ENCODE results near the gene HSPA13.

Gene HSPA13

DNA sequence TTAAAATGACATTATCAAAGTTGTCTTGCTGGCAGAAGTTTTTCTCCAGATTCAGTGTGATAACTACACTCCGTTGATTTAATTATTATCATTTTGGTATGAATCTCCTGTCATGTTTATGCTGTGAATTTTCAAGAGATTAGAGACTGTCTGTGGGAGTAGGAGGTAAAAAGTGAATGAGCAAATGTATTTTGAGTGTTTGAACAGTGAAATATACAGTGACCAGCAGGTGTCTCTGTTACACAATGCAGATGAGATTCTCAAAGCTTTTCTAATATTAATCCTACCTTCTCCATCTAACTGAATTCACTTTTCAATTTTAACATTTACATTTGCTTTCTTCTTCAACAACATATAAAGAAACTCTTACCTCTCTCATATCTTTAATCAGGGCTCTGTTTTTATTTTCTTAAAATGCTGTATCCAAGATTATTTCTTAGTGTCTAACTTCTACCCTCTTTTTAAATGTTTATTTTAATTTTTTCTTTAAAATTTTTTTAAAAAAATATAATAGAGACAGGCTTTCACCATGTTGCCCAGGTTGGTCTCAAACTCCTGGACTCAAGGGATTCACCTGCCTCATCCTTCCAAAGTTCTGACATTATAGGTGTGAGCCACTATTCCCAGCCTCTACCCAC lies 20.9 kb upstream of the HSPA13 start:
- TF ChIP-seq, protein P1, sequence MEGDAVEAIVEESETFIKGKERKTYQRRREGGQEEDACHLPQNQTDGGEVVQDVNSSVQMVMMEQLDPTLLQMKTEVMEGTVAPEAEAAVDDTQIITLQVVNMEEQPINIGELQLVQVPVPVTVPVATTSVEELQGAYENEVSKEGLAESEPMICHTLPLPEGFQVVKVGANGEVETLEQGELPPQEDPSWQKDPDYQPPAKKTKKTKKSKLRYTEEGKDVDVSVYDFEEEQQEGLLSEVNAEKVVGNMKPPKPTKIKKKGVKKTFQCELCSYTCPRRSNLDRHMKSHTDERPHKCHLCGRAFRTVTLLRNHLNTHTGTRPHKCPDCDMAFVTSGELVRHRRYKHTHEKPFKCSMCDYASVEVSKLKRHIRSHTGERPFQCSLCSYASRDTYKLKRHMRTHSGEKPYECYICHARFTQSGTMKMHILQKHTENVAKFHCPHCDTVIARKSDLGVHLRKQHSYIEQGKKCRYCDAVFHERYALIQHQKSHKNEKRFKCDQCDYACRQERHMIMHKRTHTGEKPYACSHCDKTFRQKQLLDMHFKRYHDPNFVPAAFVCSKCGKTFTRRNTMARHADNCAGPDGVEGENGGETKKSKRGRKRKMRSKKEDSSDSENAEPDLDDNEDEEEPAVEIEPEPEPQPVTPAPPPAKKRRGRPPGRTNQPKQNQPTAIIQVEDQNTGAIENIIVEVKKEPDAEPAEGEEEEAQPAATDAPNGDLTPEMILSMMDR (IDR thresholded peaks at IDR 0.05; ENCODE audit: low read depth, low read length) = peak; percentile 49
- no peak for DNase-seq
- Histone ChIP-seq H3K4me3 (ENCODE audit: low read depth, low read length) (no peak overlapping the region; the same call in 1 of the 2 replicates), H3K36me3 (no peaks in the 10 kb centered on the region), H3K9me3 (ENCODE audit: severe bottlenecking) (no peaks in the 10 kb centered on the region), H3K27ac (no peak overlapping the region), H3K27me3 (ENCODE audit: insufficient read depth, low read depth, severe bottlenecking) (no peaks in the 10 kb centered on the region)

DNA sequence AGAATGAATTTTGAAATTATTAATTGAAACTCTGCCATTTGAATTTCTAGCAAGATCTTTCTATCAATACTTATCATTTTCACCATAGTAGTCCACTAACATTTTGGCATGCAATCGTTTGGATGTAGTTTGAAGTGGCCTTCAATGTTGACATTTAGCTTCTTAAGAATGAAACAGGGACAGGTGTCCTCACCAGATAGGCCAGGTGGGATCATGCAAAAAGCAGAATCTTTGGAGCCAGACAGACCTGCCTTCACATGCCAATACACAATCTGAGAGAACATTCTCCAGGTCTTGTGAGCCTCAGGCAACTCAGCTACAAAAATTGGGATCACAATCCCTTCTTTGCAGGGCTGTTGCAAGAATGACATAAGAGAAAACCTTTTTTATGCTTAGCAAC lies 18.3 kb upstream of the HSPA13 start:
- Histone ChIP-seq H3K36me3 (no peaks in the 10 kb centered on the region), H3K27me3 (ENCODE audit: insufficient read depth, low read depth, severe bottlenecking) (no peaks in the 10 kb centered on the region), H3K4me3 (ENCODE audit: low read depth, low read length) (no peak overlapping the region), H3K9me3 (ENCODE audit: severe bottlenecking) (no peaks in the 10 kb centered on the region), H3K27ac (no peak overlapping the region)
- TF ChIP-seq, protein P1 (IDR thresholded peaks at IDR 0.05; ENCODE audit: low read depth, low read length) = no peak
- no peak for DNase-seq

DNA sequence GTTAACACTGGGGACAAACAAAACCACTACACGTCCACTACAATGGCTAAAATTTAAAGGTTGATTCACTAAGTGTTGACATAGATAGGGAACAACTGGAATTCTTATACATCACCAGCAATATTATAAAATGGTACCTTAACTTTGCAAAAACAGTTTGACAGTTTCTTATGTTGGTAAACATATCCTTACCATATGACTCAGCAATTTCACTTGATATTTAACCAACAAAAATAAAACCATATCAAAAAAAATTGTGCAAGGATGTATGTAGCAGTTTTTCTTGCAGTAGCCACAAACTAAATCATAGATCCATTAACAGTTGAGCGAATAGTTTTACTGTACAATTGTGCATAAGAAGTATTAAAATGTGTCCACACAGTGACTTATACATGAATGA lies 5.3 kb upstream of the HSPA13 start:
- no peaks in the 10 kb centered on the region for H3K27me3 ChIP-seq (ENCODE audit: insufficient read depth, low read depth, severe bottlenecking)
- no peak for DNase-seq

DNA sequence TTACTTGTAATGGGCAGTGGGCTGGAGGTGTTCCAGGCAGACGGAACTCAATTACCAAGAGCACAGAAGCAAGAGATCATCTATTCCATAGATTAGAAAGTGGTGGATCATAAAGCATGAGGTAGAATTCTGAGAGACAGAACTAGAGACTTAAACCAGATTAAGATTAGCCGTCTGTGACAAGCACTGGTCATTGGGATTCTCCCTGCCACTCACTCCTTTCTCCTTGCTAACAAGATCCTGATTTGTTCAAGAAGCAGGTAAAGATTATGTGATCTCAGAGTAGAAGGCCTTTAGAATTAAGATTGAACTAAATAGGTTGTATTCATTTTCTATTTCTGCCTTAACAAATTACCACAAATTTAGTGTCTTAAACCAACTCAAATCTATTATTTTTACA lies 1.5 kb upstream of the HSPA13 start:
- Histone ChIP-seq H3K4me3 (ENCODE audit: low read depth, low read length) (peak overlapping the region; percentile 84; the same call in 1 of the 2 replicates), H3K36me3 (peaks cover 16% of the 10 kb centered on the region), H3K9me3 (ENCODE audit: severe bottlenecking) (no peaks in the 10 kb centered on the region), H3K27me3 (ENCODE audit: insufficient read depth, low read depth, severe bottlenecking) (no peaks in the 10 kb centered on the region), H3K27ac (no peak overlapping the region; the same call in 1 of the 2 replicates)
- TF ChIP-seq, protein P1 (IDR thresholded peaks at IDR 0.05; ENCODE audit: low read depth, low read length) = no peak
- DNase-seq = peak; percentile 42

More for the DNA sequence above, 5.3 kb upstream of the HSPA13 start:
- Histone ChIP-seq H3K4me3 (ENCODE audit: low read depth, low read length) (no peak overlapping the region), H3K36me3 (no peaks in the 10 kb centered on the region), H3K27ac (no peak overlapping the region), H3K9me3 (ENCODE audit: severe bottlenecking) (no peaks in the 10 kb centered on the region)
- TF ChIP-seq, protein P1 (IDR thresholded peaks at IDR 0.05; ENCODE audit: low read depth, low read length) = no peak

DNA sequence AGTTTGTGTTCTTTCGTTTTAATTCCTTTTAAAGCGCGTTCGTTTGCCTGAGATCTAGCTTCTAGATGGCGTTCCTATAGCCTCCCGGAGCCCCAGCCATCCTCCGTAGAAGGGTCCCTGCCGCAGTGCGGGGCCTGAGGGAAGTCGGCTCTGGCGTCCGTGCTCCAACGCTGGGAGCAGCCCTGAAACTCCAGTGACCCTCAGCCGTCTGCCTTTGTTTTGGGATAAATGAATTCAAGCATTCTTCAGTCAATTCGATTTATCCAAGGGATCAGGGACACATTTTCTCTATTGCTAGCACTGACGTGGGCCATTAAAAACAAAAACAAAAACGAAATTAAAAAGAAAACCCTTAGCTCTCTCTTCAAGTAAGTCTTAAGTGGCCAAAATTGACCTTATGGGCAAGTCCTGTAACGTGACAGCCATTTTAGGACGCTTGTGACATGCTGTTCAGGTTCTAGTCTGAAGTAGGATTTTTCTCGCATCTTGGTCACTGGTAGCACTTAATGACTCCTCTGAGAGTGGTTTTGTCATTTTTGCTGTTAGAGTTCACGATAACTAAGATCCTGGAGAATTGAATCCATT lies 742 bp upstream of the HSPA13 start:
- Histone ChIP-seq H3K27ac (peak overlapping the region; percentile 85), H3K36me3 (peaks cover 18% of the 10 kb centered on the region), H3K9me3 (ENCODE audit: severe bottlenecking) (no peaks in the 10 kb centered on the region), H3K4me3 (ENCODE audit: low read depth, low read length) (peak overlapping the region; percentile 84), H3K27me3 (ENCODE audit: insufficient read depth, low read depth, severe bottlenecking) (no peaks in the 10 kb centered on the region)
- no peak for DNase-seq
- TF ChIP-seq, protein P1 (IDR thresholded peaks at IDR 0.05; ENCODE audit: low read depth, low read length) = no peak
